HepG2 (cell line): Measurements from ENCODE around the gene SERINC4. TPM values are rescaled to one million over a fixed set of nuclear protein-coding genes. Genes with fewer than 3 reads are reported as not detected.

Experiments used
- CBX1 ChIP-seq: IDR thresholded peaks from one replicate; pipeline ENCODE4 v1.6.1; 2016; ENCODE audit warnings: antibody characterized with exemption, low read depth
- FOXO4 ChIP-seq: sonication (generic); formaldehyde crosslinking; conservative IDR thresholded peaks from 2 replicates; pipeline ENCODE4 v1.8.1; 2023; ENCODE audit warnings: missing genetic modification reagents
- PCBP1 ChIP-seq: fragments of 200-400 bp; formaldehyde crosslinking; IDR thresholded peaks from 2 replicates; pipeline ENCODE4 v1.6.1; 2017; ENCODE audit warnings: mild to moderate bottlenecking, low read depth, low read length, borderline replicate concordance
- THRA ChIP-seq: sonication (generic); formaldehyde crosslinking; IDR thresholded peaks from 2 replicates; pipeline ENCODE4 v1.4.0; 2020; ENCODE audit warnings: missing genetic modification reagents, borderline replicate concordance
- TOPORS ChIP-seq: sonication (generic); formaldehyde crosslinking; IDR thresholded peaks from 2 replicates; pipeline ENCODE4 v1.8.0; 2023; ENCODE audit warnings: mild to moderate bottlenecking, missing genetic modification reagents
- ZNF512B ChIP-seq: sonication (generic); formaldehyde crosslinking; IDR thresholded peaks from 2 replicates; pipeline ENCODE4 v1.5.1; 2020; ENCODE audit warnings: missing genetic modification reagents, mild to moderate bottlenecking, borderline replicate concordance
- ZNF687 ChIP-seq: sonication (generic); formaldehyde crosslinking; IDR thresholded peaks from 2 replicates; pipeline ENCODE4 v1.5.1; 2020; ENCODE audit warnings: mild to moderate bottlenecking, missing genetic modification reagents, moderate library complexity
- ZNF747 ChIP-seq: sonication (generic); formaldehyde crosslinking; IDR thresholded peaks from 2 replicates; pipeline ENCODE4 v1.8.1; 2023; ENCODE audit warnings: missing genetic modification reagents, mild to moderate bottlenecking, borderline replicate concordance
- polyA plus RNA-seq, 8 experiments: library from polyadenylated mRNA; depleted of rRNA in 3 of 8; stranded (reverse) in 7 of 8; unstranded in 1 of 8; fragments of >200 nt; fragmentation: Illumina TruSeq in 4 of 8; extraction: Trizol in 4 of 8; gene quantifications; 2 replicates each; pipeline versions ENCODE4 v1.2.1 to v1.2.3, GENCODE V29; 2011 to 2016; ENCODE audit warnings: low read depth in 4 of 8, missing spikeins in 1 of 8, mixed read lengths in 1 of 8; ENCODE audit not compliant: insufficient read depth in 1 of 8
- total RNA-seq, 5 experiments: library from RNA; depleted of rRNA; stranded (reverse); fragments of >200 nt; fragmentation: Illumina TruSeq; extraction: Trizol; gene quantifications; 2 replicates each; pipeline ENCODE4 v1.2.3, GENCODE V29; 2016; ENCODE audit warnings: low read depth in 1 of 5
- TF ChIP-seq, protein P1 (sequence below): sonication (generic); formaldehyde crosslinking; IDR thresholded peaks from 2 replicates; pipeline ENCODE4 v1.4.0; 2020; ENCODE audit warnings: missing genetic modification reagents, borderline replicate concordance
- TF ChIP-seq, protein P2 (sequence below): sonication (generic); formaldehyde crosslinking; IDR thresholded peaks from 2 replicates; pipeline ENCODE4 v1.5.1; 2020; ENCODE audit warnings: missing genetic modification reagents, mild to moderate bottlenecking, borderline replicate concordance

The SERINC4 gene
- total and polyA plus RNA-seq, 2 of the 13 experiments (the other 11 are each of a cell fraction or from before 2014, with no cell fraction given): not detected

DNA sequence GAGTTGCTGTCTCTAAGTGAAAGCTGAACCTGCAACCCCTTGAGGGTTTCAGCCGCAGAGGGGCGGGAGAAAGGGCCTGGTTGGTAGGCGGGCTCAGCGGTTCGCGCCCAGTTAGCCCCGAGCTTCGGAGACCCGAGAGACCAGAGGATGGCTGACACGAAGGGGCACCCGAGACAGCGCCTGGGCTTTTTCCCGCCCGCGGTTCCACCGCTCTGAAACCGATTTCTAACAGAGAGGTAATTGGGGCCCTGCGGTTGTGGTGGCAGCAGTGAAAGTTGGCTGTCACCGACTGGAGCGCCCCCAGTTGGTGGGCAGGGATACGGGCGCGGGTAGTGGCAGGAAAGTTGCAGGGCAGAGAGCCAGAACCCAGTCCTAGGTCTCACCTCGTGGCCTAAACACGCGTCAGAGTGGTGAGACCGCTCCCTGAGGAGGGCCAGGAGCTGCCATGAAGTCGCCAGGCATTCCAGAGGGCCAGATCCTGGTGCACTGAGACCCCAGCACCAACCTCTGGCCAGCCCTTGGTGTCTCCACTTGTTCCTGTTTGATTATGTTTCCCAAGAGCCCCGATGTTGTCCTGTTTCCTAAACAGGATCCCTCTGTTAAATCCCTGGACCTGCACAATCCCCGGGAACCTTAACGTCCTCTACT lies 22.6 kb downstream of the SERINC4 start (continued):
- TF ChIP-seq ZNF747 (CRISPR knock-in tag) (no peak), TOPORS (CRISPR knock-in tag) (no peak), PCBP1 (no peak), CBX1 (no peak), ZNF512B (no peak), FOXO4 (CRISPR knock-in tag) (no peak), ZNF687 (peak; percentile 94), THRA (CRISPR knock-in tag) (peak; percentile 42; the same call in 1 of the 2 replicates)
- TF ChIP-seq, protein P1, sequence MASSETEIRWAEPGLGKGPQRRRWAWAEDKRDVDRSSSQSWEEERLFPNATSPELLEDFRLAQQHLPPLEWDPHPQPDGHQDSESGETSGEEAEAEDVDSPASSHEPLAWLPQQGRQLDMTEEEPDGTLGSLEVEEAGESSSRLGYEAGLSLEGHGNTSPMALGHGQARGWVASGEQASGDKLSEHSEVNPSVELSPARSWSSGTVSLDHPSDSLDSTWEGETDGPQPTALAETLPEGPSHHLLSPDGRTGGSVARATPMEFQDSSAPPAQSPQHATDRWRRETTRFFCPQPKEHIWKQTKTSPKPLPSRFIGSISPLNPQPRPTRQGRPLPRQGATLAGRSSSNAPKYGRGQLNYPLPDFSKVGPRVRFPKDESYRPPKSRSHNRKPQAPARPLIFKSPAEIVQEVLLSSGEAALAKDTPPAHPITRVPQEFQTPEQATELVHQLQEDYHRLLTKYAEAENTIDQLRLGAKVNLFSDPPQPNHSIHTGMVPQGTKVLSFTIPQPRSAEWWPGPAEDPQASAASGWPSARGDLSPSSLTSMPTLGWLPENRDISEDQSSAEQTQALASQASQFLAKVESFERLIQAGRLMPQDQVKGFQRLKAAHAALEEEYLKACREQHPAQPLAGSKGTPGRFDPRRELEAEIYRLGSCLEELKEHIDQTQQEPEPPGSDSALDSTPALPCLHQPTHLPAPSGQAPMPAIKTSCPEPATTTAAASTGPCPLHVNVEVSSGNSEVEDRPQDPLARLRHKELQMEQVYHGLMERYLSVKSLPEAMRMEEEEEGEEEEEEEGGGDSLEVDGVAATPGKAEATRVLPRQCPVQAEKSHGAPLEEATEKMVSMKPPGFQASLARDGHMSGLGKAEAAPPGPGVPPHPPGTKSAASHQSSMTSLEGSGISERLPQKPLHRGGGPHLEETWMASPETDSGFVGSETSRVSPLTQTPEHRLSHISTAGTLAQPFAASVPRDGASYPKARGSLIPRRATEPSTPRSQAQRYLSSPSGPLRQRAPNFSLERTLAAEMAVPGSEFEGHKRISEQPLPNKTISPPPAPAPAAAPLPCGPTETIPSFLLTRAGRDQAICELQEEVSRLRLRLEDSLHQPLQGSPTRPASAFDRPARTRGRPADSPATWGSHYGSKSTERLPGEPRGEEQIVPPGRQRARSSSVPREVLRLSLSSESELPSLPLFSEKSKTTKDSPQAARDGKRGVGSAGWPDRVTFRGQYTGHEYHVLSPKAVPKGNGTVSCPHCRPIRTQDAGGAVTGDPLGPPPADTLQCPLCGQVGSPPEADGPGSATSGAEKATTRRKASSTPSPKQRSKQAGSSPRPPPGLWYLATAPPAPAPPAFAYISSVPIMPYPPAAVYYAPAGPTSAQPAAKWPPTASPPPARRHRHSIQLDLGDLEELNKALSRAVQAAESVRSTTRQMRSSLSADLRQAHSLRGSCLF (CRISPR knock-in tag): no peak
- TF ChIP-seq, protein P2, sequence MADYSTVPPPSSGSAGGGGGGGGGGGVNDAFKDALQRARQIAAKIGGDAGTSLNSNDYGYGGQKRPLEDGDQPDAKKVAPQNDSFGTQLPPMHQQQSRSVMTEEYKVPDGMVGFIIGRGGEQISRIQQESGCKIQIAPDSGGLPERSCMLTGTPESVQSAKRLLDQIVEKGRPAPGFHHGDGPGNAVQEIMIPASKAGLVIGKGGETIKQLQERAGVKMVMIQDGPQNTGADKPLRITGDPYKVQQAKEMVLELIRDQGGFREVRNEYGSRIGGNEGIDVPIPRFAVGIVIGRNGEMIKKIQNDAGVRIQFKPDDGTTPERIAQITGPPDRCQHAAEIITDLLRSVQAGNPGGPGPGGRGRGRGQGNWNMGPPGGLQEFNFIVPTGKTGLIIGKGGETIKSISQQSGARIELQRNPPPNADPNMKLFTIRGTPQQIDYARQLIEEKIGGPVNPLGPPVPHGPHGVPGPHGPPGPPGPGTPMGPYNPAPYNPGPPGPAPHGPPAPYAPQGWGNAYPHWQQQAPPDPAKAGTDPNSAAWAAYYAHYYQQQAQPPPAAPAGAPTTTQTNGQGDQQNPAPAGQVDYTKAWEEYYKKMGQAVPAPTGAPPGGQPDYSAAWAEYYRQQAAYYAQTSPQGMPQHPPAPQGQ (CRISPR knock-in tag): no peak
